ENCODE results near the gene MXD1.

The MXD1 gene

GRCh38 chr2:69979902-69980807 lies 65.2 kb downstream of the MXD1 start:
- no peak for DNase-seq

GRCh38 chr2:69983392-69983966 lies 68.6 kb downstream of the MXD1 start:
- DNase-seq = no peak

DNA sequence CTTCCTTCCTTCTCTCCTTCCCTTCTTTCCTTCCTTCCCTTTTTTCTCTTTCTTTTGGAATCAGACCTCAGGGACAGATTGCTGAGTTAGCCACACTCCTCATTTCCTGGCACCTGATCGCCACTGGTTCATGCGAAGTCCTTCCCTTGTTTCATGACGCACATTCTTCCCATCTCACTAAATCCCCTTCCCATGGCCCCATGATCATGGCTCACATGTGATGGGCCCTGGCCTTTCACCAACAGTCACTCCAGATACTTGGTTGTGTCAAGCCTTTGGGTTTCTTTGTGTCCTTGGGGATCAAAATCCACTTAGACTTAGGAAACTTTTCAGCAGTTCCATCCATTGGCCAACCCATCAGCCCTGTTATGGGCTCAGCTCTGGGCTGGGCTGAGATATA lies 70.3 kb downstream of the MXD1 start:
- DNase-seq = no peak

GRCh38 chr2:69985688-69986087 lies 70.8 kb downstream of the MXD1 start:
- no peak for DNase-seq

- no peak for DNase-seq
Measured at GRCh38 chr2:69986691-69987090, 71.8 kb downstream of the MXD1 start.

DNA sequence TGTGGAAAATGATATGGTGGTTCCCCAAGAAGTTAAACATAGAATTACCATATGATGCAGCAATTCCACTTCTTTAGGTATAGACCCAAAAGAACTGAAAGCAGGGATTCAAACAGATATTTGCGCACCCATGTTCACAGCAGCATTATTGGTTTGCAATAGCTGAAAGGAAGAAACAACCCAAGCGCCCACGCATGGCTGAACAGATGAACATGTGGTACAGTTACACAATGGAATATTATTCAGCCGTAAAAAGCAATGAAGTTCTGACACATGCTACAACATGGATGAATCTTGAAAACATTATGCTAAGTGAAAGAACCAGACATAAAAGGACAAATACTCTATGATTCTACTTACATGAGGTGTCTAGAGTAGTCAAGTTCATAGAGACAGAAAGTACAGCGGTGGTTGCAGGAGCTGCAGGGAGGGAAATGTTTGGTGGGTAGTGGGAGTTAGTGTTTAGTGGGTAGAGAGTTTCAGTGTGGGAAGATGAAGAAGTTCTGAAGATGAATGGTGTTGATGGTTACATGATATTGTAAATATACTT lies 73.3 kb downstream of the MXD1 start:
- DNase-seq = no peak

DNA sequence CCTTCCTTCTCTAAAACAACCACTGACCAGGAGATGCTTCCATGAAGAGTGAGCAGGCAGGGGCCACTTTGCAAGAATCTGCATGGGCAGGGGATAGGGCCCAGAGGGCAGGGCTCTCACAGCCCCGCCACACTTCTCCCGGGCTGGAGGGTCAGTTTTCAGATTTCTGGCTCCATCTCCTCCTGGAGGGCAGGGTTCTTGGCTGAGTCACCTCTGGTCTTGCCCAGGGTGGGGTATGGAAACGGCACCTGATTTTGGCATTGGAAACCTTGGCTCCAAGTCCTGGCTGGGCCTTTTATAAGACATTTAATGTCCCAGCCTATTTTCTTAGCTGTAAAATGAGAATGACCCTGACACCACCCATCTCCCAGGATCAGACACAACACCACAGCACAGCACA lies 74.1 kb downstream of the MXD1 start:
- no peak for DNase-seq

- DNase-seq = no peak
Measured at GRCh38 chr2:69989441-69990105, 74.7 kb downstream of the MXD1 start.

Measured in T-helper 9 cell (primary cell).